NCI-H446 treated with DMSO at 0.1 percent for 48 hours (cell line): Measurements from ENCODE around the gene ZNF546.
A peak's percentile ranks its signal among the peaks of the same experiment; 100 is the strongest.

Source experiments
- DNase-seq: peaks from one replicate; lab custom pipeline; 2025; lab: John Stamatoyannopoulos, UW

ZNF546 gene

GRCh38 chr19:40055832-40056504, 59.1 kb downstream of the ZNF546 start, which contains the start of gene ZNF780B:
Gene ZNF780B, minus strand, starts transcription at chr19:40056231. Its CDS starts 5,899 bp downstream, at chr19:40050332.
- peak; percentile 29 for DNase-seq

DNA sequence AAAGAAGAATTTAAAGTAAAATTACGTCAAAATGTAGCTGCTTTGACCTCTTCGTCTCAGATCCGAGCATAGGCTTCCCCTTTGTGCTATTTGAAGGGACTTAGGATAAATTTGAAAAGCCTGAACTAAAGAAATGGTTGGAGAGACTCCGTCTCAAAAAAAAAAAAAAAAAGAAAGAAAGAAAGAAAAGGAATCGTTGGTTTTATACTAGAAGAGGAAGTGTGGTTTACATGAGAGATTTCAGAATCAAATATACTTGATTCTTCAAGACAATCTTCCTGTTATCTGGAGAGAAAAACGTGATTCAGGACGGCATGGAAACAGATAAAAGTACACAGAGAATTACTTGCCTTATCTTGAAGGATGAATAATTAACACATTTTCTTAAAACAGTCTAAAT, 59.6 kb downstream of the ZNF546 start:
- no peak for DNase-seq

DNA sequence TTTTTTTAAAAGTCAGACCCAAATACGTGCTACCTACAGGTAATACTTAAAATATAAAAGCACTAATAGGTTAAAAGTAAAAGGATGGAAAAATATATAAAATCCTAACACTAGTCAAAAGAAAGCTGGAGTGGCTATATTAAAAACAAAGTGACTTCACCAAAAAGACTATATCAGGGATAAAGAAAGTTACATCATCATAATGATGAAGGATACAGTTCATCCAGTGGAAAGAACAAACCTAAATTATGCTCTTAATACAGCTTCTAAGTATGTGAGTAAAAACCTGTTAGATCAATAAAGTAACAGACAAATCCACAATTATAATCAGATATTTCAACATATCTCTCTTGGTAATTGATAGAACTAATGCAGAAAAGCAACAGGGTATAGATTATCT, 60.3 kb downstream of the ZNF546 start:
- no peak for DNase-seq

DNA sequence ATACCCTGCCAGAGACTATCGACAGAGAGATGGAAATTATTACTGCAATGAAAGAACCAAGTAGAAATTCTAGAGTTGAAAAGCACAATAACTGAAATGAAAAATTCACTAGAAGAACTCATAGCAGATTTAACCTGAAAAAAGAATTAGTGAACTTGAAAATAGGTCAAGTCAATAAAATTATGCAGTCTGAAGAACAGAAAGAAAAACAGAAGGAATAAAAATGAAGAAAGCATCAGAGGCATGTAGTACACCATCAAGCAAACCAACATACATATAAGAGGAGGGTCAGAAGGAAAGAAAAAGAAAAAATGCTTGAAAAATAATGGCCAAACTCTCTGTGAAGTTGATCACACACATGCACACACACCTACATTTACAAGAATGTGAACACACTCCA, 62.8 kb downstream of the ZNF546 start:
- DNase-seq = no peak

DNA sequence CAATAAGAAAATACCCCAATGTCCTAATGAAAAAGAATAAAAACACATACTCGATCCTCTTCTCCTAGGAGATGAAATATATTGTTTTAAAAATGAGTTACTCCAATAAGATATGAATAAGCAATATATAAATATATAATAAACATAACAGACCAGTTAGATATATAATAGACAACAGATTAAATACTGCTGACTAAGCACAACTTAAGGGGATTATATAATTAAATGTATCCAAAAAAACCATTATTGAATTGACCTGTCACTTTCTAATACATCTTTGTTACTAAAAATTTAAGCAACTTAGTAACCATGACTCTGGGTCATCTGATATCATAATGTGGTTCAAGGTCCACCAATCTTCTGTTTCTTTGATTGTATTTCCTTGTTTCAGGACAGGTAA, 73.2 kb downstream of the ZNF546 start:
- DNase-seq = no peak
